ENCODE data around the gene SPRR5.

The SPRR5 gene

DNA sequence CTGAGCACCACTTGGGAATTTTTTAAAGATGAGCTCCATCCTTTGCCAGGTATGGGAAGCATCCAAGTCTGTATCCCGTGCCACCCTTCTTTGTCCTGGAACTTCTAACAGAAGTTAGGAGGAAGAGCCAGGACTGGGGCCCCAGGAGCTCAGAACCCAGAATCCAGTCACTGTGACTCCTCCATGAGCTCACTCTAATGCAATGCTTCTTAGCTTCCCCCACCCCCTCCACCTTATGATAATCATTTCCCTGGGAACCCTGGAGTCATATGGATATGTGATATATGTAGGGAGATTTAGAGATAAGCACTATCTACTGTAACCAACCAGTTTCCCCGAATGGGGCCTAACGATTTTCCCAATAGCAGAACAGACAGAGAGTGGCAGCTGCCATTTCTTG lies 758 bp upstream of the SPRR5 start:
- no peak for DNase-seq (ENCODE audit: low spot score)

DNA sequence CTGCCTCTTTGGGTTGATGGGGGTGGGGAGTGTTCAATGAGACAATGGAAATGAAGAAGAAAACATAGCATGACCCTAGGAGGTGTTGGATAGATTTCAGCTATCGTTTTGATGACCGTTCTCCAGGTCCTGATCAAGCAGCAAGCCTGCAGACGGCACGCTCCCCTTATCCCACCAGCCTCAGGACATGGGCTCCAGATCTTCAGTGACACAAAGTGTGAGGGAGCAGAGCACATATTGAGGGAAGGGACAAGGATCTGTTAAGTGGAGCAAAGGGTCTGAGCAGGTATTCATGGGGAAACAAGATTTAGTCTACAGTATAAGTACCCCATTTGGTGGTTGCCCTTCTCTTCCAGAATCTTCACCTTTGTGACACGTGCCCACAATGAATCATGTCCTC lies 4.7 kb downstream of the SPRR5 start:
- DNase-seq (ENCODE audit: low spot score), result no peak

DNA sequence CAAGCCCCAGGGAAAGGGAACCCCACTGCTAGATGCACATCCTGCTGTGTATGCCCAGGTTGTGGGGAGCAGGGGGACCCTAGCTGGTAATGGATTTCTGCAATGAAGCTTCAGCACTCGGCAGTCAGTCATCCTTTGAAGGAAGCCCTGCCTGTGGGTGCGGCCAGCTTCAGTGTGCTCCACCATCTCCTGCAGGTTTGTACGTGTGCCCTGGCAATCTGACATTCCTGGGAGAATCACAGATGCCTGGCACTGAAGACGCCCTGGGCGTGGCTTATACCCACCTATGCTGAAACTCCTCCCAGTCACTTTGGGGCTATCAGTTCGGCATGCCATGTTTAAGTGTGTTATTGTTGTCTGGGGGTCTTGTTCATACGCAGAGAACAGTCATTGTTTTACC lies 6.8 kb downstream of the SPRR5 start:
- DNase-seq (ENCODE audit: low spot score), result no peak

DNA sequence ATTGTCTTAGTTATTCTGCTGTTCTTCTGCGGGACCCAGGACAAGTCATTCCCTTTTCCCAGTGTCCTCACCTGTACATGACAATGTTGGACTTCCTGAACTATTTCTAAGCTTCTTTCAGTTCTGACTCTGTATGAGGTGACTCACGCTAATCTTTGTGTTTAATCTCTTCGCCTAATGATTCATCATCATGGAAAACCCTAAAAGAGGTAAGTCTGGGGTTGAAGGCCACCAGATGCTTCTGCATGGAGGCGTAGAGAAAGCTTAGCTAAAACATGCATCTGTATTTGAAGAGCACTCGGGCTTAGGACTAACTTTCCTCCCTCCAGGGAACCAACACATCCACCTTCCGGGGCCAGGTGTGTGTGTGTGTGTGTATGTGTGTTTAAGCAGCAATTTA lies 7.4 kb downstream of the SPRR5 start:
- DNase-seq (ENCODE audit: low spot score), result no peak

DNA sequence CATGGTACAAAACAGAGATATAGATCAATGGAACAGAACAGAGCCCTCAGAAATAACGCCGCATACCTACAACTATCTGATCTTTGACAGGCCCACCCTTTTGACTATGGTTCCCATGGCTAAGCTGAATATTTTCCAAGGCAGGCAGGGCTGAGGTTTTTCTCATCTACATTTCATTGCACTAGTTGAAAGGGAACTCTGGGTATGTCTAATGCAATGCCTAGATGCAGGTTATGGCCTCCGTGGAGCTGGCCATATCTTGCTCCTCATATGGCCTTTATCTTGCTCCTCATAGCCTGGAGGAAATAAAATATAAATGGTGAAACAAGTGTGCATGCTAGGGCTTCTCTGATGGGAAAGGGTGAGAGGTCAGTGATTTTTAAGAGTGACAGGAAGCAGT lies 10.6 kb downstream of the SPRR5 start:
- DNase-seq (ENCODE audit: low spot score), result no peak

DNA sequence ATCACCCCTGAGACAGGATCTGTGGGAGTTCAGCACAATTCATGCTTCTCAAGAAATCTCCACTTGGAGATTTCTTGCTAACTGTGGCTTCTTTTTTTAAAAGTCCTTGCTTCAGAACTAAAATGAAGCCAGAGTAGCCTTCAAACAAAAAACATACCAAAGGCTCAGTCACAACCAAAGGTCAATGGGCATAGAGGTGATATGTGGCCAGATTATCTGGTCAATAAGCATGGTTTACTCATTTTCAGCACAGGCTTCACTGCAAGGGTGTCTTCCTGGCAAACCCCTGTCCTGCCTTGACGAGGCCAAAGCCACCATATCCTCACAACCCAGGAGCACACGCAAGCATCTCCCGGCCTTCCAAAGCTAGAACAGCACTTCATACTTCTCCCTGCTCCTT lies 12.3 kb downstream of the SPRR5 start:
- no peak for DNase-seq (ENCODE audit: low spot score)

DNA sequence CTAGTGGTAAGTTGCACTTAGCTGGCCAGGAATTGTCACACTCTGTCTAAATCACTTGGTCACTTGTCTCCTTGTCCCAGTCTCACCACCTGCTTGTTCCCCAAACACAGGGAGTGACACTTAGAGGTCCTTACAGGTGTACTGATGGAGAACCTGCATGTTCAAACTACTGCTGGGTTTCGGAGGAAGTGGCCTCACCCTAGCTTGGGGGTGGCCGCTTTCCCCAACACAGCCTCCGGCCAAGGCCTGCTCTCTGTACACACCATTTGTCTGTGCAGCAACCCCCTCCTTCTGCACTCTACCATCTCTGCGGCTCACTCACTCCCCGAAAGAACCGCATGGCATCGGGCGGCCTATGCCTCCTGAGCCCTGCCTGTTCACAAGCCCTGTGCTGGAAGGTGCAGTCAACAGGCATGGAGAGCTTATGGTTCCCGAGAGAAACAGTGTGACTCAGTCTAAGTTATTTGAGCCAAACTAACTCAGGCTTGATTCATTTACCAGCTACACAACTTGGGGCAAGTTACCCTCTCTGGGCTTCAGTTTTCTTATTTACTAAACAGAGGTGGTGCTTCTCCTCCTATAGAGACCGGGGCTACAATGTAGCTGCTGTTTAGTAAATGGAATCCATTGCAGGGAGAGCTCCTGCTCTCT lies 12.9 kb downstream of the SPRR5 start:
- no peak for DNase-seq (ENCODE audit: low spot score)

DNA sequence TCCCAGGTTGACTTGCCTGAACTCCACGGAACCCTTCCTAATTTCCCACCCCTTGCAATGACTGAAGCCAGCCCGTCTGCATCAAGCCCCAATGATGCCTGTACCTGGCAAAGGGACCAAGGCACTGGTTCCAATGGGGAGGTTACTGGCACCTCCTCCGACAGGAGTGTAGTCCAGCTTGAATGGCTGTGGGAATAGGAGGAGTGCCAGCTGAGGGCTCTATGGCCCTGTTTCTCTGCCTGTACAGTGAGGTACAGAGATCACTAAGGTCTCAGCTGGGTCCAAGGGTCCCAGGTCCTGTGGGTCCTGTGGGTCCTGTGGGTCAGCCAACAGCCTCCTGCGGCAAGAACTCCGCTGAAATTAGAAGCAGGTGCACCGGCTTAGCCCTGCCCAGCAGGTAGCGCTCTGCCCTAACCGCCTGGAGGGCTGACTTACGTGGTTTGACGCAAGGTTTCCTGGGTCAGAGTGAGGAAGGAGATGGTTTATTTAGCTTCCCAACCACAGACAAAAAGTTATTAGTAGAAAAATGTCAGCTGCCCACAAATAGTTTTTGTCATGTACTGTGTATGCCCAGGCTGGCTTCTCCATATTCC lies 13.5 kb downstream of the SPRR5 start:
- DNase-seq (ENCODE audit: low spot score), result no peak

DNA sequence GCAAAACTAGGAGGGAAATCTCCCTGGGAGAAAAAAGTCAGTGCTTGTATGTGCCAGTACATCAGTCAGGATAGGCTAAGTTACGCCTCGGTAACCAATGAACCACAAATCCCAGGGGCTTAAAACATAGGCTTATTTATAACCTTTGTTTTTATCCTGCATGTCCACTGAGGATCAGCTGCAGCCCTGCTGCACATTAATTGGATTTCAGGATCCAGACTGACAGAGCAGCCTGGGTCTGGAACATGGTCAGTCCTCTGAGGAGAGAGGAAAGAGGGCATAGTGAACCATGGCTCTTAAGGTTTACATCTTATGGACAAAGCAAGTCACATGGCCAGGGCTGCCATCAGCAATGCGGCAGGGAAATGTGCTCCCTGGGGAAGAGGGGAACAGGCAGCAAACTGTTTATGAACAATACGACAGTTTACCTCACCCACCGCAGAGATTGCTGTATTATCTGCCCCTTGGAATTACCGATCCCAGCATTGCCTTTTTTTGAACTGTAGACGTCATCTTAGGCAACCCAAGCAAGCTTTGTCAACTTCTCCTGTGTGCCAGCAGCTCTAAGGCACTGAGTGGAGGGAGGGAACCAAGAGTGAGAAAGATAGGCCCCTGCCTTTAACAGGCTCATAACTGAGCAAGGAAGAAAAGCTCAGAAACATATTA lies 14.4 kb downstream of the SPRR5 start:
- no peak for DNase-seq (ENCODE audit: low spot score)

DNA sequence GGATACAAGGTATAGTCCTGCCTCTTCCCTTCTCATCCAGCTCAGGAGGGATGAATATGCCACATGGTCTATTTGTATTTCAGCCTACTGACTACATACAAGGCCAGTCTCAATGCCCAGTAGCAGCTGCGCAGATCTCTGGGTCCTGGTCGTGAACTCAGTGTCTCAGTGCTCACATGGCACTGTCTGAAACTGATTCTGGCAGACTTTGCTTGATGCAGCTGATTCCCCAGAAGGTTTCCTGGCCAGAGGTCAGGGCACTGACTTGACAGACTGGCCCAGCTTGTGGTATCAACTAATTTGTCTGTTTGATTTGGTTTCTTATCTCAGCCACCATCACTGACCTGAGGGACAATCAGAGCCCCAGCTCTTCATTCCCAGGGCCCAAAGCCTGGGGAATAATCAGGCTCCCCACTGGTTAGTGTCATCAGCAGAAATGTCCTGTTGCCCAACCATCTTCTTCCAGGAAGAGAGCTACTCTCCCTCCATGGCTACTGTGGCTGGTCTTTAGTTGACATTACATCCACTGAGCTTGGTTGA lies 15.9 kb downstream of the SPRR5 start:
- no peak for DNase-seq (ENCODE audit: low spot score)

DNA sequence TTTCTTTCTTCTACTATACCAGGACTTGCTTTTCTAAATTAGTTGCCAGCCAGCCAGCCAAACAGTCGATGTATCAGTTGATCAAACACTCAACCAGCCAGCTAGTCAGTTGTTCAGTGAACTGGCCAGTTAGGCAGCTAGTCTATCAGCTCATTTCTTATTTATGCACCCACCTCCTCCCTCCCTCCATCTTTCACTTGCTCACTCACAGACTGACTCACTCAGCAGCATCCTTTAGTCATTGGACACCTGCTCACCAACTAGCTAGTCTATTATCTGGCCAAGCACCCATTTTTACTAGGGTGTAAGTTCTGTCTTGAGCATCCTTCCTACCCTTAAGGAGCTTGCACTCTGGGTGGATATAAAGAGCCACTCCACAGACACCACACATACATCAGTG lies 17.5 kb downstream of the SPRR5 start:
- DNase-seq (ENCODE audit: low spot score), result no peak

DNA sequence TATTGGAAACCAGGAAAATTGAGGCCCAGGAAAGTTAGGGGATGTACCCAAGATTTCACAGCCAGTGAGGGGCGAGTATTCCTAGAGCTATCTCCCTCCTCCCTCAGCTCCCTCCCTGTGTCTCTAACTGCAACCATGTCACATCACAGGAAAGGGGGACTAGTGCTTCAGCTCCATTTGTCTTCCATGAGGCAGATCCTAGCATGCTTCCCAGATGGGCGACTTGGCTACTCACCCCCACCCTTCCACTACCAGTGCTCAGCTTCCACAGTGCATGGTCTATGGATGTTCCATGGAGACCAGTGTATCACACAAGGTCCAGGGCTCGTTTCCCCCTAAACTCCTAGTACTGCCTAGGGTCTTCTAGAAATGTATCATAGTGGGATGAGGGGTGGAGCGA lies 18.8 kb downstream of the SPRR5 start:
- no peak for DNase-seq (ENCODE audit: low spot score)

DNA sequence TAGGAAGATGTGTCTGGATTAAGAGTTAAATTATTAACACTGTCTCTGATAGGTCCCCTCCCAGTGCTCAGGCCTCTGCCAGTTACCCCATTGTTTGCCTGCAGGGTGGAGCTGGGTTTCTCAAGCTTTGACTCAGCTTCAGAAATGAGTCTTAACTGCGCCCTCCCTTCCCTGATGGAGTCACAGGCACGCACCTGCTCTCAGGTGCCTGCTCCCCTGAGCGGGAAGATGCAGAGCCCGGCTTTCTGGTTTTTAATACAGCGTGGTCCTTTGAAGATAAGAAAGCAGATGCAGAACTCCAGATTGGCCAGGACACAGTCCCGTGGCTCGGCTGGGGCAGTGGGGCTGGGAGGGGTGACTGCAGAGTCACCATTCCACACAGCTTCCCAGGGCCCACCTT lies 20.2 kb downstream of the SPRR5 start:
- DNase-seq (ENCODE audit: low spot score), result no peak

DNA sequence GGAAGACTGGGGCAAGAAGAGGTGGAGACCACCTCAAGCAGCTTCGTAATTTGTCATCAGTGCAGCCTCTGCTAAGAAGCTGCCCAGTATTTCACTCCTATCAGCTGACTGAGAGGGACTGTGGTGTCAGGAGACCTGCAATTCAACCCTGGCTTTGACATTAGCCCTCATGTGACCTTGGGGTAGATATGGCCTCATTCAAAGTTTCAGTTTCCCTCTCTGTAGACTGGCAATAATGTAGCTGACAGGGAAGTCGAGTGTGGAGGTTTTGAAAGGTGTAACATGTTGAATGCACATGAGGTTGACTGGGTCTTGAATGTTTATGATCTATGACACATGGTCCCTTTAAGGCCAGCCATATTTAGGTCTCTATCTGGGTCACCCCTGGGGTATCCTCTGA lies 21.2 kb downstream of the SPRR5 start:
- DNase-seq (ENCODE audit: low spot score), result no peak

DNA sequence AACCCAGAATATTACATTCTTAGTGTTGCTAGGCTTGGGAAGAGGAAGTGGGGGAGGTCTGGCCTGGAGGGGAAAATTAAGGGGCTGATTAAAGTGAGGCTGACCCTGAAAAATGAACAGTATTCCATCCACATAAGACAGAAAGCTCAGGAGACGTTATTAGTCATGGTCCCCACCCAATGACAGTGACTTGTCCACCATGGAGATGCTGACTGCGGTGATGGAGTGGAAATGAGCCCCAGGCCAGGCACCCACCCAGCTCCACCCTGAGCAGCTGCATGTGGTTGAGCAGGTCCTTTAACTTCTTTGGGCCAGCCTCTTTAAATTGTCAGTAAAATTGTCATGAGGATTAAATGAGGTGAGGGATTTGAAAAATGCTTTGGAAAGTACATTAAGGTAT lies 22.0 kb downstream of the SPRR5 start:
- DNase-seq (ENCODE audit: low spot score), result no peak

DNA sequence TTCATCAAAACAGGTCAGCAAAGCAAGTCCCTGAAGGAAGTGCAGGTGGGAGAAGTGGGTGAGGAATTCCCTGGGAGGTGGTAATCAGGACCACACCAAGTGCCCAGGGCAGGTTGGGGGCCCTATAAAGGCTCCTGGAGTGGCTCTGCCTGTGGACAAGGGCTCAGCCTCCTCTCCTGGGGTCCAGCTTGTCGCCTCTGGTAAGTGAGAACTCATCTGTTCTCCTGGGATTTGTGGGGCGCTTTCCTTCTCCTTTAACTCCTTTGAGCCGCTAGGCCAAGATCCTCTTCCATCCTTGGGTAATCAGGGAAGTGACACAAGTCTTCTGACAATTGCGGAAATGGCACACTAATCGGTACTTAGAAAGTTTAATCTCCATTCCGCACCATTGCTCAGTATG lies 23.5 kb downstream of the SPRR5 start, which contains the start of gene SPRR4:
Gene SPRR4 (plus strand): TSS at position 154 of the 400 bp plus-strand sequence. CDS start 1,243 bp downstream, outside the sequence.
- no peak for DNase-seq (ENCODE audit: low spot score)

DNA sequence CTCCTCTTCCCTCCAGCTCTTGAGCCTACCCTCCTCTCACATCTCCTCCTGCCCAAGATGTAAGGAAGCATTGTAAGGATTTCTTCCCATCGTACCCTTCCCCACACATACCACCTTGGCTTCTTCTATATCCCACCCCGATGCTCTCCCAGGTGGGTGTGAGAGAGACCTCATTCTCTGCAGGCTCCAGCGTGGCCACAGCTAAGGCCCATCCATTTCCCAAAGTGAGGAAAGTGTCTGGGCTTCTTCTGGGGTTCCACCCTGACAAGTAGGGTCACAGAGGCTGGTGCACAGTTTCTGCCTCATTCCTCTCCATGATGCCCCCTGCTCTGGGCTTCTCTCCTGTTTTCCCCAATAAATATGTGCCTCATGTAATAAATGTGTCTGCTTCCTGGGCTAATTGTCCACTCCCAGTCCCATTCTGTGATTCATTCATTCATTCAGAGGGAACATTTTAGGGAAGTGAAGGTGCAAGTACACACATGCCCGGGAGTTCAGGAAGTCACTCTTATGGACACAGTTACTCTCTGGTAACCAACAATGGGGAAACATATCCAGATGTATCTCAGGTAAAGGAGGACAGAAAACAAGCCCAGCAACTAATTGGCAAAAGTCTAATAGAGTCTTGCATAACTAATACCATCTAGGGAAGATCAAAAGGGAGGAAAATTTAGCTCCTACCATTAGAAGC lies 25.3 kb downstream of the SPRR5 start:
- DNase-seq (ENCODE audit: low spot score), result no peak

DNA sequence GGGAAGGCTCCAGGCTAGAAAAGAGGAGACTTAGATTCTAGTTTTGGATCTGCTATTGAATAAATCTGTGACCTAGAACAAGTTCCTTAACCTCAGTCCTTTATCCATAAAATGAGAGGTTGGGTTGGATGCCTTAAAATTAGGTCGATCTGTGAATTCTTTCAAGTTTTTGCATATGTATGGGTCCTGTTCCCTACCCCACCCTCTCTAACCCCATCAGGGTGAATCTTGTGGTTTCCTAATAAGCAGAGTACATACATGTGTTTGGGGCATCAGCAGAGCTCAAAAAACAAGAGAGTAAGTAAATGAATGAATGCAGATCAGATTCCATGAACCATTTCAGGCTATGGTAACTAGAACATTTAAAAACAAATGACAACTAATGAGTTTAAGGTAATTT lies 29.7 kb downstream of the SPRR5 start:
- no peak for DNase-seq (ENCODE audit: low spot score)

DNA sequence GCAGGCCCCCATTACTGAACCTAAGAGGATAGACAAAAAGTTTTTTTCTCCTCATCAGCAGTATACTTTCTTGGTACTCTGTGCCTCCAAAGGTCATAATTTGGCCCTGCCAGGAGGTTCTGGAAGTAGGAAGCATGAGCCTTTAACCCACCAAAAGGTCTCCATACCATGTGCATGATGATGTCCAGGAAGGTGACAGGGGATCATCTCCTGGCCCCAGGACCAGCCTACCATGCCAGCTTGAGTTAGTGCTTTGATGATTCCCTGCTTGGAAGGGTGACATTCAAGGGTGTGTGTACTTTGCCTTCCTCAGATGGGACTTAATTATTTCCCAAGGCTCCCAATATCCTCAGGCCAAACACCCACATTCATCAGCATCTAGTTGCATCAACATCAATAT lies 30.6 kb downstream of the SPRR5 start:
- DNase-seq (ENCODE audit: low spot score), result no peak

DNA sequence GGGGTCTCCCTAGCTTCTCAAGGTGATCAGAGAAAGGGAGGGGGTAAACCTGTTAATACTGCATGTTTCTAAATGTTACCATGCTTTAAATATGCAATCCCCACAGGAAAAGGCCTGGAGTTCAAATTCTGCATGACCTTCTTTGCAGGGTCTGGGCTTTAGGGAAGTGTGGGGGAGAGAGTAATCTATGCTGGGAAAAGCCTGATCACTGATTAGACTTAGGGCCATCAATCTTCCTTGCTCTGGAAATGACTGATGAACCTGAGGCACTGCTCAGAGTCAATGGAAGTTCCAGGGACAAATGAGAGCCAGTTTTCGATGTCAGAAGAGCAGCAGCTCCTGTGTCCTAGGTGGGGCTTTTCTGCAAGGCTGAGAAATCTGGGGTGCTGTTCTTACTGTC lies 33.7 kb downstream of the SPRR5 start:
- DNase-seq (ENCODE audit: low spot score), result no peak

DNA sequence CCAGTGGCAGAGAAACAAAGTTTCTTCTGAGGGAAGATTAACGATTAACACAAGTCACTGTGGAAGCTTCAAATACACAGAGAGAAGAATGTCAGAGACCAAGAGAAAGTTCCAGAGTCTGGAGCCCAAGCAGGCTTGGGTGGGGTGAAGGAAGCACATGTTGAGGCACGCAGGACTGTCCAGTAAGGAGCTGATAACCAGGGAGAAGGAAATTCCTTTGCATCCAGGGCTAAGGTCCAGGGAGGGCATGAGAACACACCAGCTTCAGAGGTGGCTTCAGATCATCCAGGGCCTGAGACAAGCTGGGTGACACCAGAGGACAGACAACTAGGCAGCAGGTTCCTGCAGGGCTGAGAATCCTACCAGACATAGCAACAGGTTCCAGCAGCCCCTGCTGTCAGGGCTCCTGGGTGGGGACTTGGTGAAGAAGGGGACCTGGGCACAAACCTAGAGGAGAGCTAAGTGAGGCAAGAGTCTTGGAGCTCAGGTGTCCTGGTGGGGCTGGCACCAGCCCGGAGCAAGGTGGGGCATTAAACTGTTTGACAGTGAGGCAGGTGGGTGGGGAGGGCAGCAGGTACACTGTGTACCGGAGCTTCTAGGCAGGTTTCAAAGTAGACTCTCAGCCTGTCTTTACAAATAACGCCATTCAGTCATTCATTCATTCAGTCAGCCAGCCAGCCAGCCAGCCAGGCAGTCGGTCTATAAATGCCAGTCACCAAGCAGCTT lies 34.3 kb downstream of the SPRR5 start:
- no peak for DNase-seq (ENCODE audit: low spot score)

DNA sequence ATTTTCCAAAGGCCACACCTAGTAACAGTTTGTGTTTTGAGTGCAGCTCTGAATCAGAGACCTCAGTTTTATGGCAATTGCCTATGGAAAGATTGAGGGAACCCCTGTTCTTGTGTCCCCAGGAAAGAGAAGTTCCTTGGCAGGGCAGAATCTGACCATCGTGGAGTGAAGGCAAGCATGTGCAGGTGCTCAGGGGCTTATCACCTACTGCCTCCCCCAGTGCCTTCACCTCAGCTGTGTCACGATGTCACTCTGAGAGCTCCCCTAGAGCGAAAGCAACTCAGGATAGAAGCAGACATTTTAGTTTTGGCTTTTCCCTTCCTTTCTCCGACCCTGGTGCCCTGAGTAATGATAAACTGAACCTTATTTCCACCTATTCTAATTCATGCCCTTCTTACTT lies 35.1 kb downstream of the SPRR5 start:
- no peak for DNase-seq (ENCODE audit: low spot score)

Data from hematopoietic multipotent progenitor cell treated with erythropoietin and hydrocortisone succinate and interleukin-3 and kit ligand, for 15 days (in vitro differentiated cells).